Esophagus muscularis mucosa (tissue), 4 donors: ENCODE measurements around the gene POLA2. TPM values are rescaled to one million over a fixed set of nuclear protein-coding genes. Genes with fewer than 3 reads are reported as not detected.

ENCODE experiments used
- DNase-seq: peaks from one replicate; pipeline ENCODE4 v3.0.0-alpha.2; 2017; ENCODE audit errors: extremely low spot score
- H3K27ac ChIP-seq, 4 donors: fragments of 200-600 bp; sonication (generic); replicated peaks in 1 of 4; 1 replicate in 3 of 4; 2 replicates in 1 of 4; pipeline ENCODE4 v1.5.1; 2016 to 2019; ENCODE audit warnings: mild to moderate bottlenecking in 1 of 4
- H3K27me3 ChIP-seq, 4 donors: fragments of 200-600 bp; sonication (generic); one replicate each; pipeline versions ENCODE4 v1.5.1 to v1.6.0; 2016 to 2019
- H3K36me3 ChIP-seq, 4 donors: fragments of 200-600 bp; sonication (generic); one replicate each; pipeline ENCODE4 v1.5.1; 2016 to 2019
- H3K4me1 ChIP-seq, 4 donors: fragments of 200-600 bp; sonication (generic); one replicate each; pipeline ENCODE4 v1.5.1; 2016 to 2019
- H3K4me3 ChIP-seq, 4 donors: fragments of 200-600 bp; sonication (generic); 1 replicate in 2 of 4; 2 replicates in 2 of 4; pipeline ENCODE4 v1.5.1; 2016 to 2019; ENCODE audit warnings: mild to moderate bottlenecking in 4 of 4, moderate library complexity in 1 of 4
- H3K9me3 ChIP-seq, 4 donors: fragments of 200-600 bp; sonication (generic); 1 replicate in 3 of 4; 2 replicates in 1 of 4; pipeline ENCODE4 v1.5.1; 2016 to 2019
- CTCF ChIP-seq, 3 experiments: fragments of 200-600 bp in 2 of 3; fragments of 450-650 bp in 1 of 3; sonication (generic) in 2 of 3; IDR thresholded peaks; one replicate each; pipeline ENCODE4 v1.5.1; 2017 to 2019; ENCODE audit warnings: antibody characterized with exemption in 3 of 3, mild to moderate bottlenecking in 2 of 3, moderate library complexity in 1 of 3
- EP300 ChIP-seq: sonication (generic); formaldehyde crosslinking; IDR thresholded peaks from one replicate; pipeline ENCODE4 v1.6.1; 2017; ENCODE audit warnings: antibody characterized with exemption
- POLR2A ChIP-seq: fragments of 450-650 bp; IDR thresholded peaks from one replicate; pipeline ENCODE4 v1.6.1; 2017; ENCODE audit warnings: antibody characterized with exemption, moderate library complexity, mild to moderate bottlenecking, low read depth
- POLR2AphosphoS5 ChIP-seq, 2 donors: sonication (generic); formaldehyde crosslinking; IDR thresholded peaks; one replicate each; pipeline ENCODE4 v1.6.1; 2017; ENCODE audit warnings: antibody characterized with exemption in 2 of 2
- WGBS: methylation state at CpG from one replicate; pipeline ENCODE4 v1.1.5; 2018; 5-methylcytosine and 5-hydroxymethylcytosine counted together
- intact Hi-C: fragments of 100-400 bp; cut with DNase I; formaldehyde crosslinking; loops from one replicate; pipeline ENCODE4 v1.15.1; 2023
- total RNA-seq, 4 donors: library from RNA; depleted of rRNA; stranded (reverse); fragments of >200 nt; gene quantifications; one replicate each; pipeline versions ENCODE4 v1.1.0 to v1.2.1, GENCODE V29; 2016

POLA2 gene
- total RNA-seq, 4 donors from 2014 or later: 14.7 to 26.6 (median 17.3) TPM

DNA sequence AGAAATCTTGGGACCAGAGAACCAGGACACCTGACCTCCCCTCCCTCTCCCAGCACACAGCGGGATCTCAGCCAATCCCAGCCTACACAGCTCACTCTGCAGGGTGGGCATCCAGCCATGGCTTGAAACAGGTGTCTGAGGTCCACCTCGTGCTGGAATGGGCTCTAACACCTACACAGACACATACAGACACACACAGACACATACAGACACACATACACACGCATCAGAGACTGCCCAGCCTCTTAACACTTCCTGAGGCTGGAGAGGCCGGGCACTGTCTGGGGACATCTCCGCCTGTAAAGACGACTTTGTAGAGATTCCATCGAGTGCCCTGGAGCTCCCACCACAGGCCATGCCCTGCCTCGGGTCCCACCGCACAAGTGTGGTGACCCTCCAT, 43.3 kb upstream of the POLA2 start:
- Histone ChIP-seq H3K27me3 (no peaks in the 10 kb centered on the region), H3K9me3 (no peaks in the 10 kb centered on the region), H3K27ac (no peak overlapping the region), H3K36me3 (no peaks in the 10 kb centered on the region), H3K4me1 (peaks cover 0 to 7% (median 3%) of the 10 kb centered on the region in 4 donors), H3K4me3 (no peak overlapping the region)
- 93% methylated on average over 7 of the region's 9 CpGs for WGBS
- TF ChIP-seq EP300: no peak
- TF ChIP-seq CTCF (IDR thresholded peaks at IDR 0.05): no peak
- TF ChIP-seq POLR2AphosphoS5 (IDR thresholded peaks at IDR 0.05): no peak
- no peak for TF ChIP-seq POLR2A
- intact Hi-C loops: no loop called here
- no peak for DNase-seq

DNA sequence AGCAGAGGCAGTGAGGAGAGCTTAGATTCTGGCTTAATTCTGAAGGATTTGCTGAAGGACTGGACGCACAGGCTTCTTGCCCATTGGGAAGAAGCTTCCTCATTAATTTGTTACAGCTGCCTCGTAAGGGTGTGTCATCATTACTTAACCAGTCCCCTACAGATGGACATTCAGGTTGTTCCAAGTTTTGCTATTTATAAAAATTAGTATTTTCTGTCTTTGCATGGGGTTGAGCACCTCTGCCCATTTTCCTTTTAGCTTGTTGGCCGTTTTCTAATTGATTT, 41.9 kb upstream of the POLA2 start:
- no peak for TF ChIP-seq CTCF (IDR thresholded peaks at IDR 0.05)
- TF ChIP-seq EP300: no peak
- no peak for TF ChIP-seq POLR2A
- TF ChIP-seq POLR2AphosphoS5 (IDR thresholded peaks at IDR 0.05): no peak
- Histone ChIP-seq H3K4me1 (peaks cover 2 to 10% (median 8%) of the 10 kb centered on the region in 4 donors), H3K36me3 (no peaks in the 10 kb centered on the region), H3K4me3 (no peak overlapping the region), H3K27ac (no peak overlapping the region), H3K27me3 (no peaks in the 10 kb centered on the region), H3K9me3 (no peaks in the 10 kb centered on the region)
- 64% methylated on average over 3 of the region's 3 CpGs for WGBS
- no peak for DNase-seq
- intact Hi-C loops: no loop called here

DNA sequence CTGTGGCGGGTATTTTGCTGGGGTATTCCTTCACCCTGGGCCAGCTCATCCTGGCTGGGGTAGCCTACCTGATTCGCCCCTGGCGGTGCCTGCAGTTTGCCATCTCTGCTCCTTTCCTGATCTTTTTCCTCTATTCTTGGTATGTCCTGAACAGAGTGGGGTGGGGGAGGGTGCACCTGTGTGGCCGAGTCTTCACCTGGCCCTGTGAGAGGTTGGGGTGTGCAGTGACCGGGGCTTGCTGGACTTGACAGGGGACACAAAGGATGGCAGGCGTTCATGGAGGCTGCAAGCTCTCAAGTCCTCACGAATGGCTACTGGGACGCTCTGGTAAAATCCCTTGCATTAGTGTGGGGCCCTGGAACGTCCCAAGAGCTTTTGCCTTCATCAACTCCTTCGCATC, 40.7 kb upstream of the POLA2 start:
- intact Hi-C loops: no loop called here
- no peaks in the 10 kb centered on the region for H3K36me3 ChIP-seq
- H3K4me3 ChIP-seq: no peak overlapping the region
- no peak for DNase-seq
- WGBS: 92% methylated on average over 9 of the region's 10 CpGs
- H3K4me1 ChIP-seq: peaks cover 11 to 21% (median 19%) of the 10 kb centered on the region in 4 donors
- H3K27ac ChIP-seq: no peak overlapping the region
- no peaks in the 10 kb centered on the region for H3K27me3 ChIP-seq
- H3K9me3 ChIP-seq: no peaks in the 10 kb centered on the region
- no peak for TF ChIP-seq EP300
- TF ChIP-seq POLR2AphosphoS5 (IDR thresholded peaks at IDR 0.05): no peak
- TF ChIP-seq POLR2A: no peak
- TF ChIP-seq CTCF (IDR thresholded peaks at IDR 0.05): no peak

GRCh38 chr11:65223011-65223410, 38.8 kb upstream of the POLA2 start:
- no peaks in the 10 kb centered on the region for H3K9me3 ChIP-seq
- H3K36me3 ChIP-seq: no peaks in the 10 kb centered on the region
- WGBS: 75% methylated on average over 8 of the region's 8 CpGs
- TF ChIP-seq EP300 (no peak), POLR2A (no peak), CTCF (IDR thresholded peaks at IDR 0.05) (no peak), POLR2AphosphoS5 (IDR thresholded peaks at IDR 0.05) (no peak)
- intact Hi-C loops: no loop called here
- no peak overlapping the region for H3K27ac ChIP-seq
- no peaks in the 10 kb centered on the region for H3K27me3 ChIP-seq
- peaks cover 14 to 25% (median 22%) of the 10 kb centered on the region in 4 donors for H3K4me1 ChIP-seq
- no peak overlapping the region for H3K4me3 ChIP-seq
- no peak for DNase-seq

DNA sequence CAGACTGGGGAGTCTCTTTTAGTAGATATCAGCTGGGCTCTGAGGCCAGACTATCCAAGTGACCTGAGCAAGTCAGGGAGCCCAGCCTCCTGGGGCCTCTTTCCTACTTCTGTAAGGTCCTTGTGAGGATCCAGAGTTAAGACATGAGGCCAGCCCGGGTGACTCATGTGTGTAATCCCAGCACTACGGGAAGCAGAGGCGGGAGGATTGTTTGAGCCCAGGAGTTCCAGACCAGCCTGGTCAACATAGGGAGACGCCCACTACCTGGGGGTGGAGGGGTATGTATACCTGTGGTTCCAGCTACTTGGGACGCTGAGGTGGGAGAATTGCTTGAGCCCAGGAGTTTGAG, 36.9 kb upstream of the POLA2 start:
- Histone ChIP-seq H3K36me3 (no peaks in the 10 kb centered on the region), H3K27me3 (no peaks in the 10 kb centered on the region), H3K4me1 (peaks cover 14 to 20% (median 18%) of the 10 kb centered on the region in 4 donors), H3K27ac (peak overlapping the region; percentile 38 to 58 (median 57)), H3K4me3 (no peak overlapping the region), H3K9me3 (no peaks in the 10 kb centered on the region)
- WGBS: 54% methylated on average over 5 of the region's 5 CpGs
- TF ChIP-seq POLR2A (no peak), POLR2AphosphoS5 (IDR thresholded peaks at IDR 0.05) (no peak), CTCF (IDR thresholded peaks at IDR 0.05) (no peak), EP300 (no peak)
- intact Hi-C loops: loop anchor here (5.0 kb wide), 1 partner anchor 42 kb away; no protein-coding TSS in a partner anchor
- DNase-seq: no peak
